Ishikawa (cell line): Measurements from ENCODE around the gene NAA40.

Experiments used
- CEBPB ChIP-seq: IDR thresholded peaks from 2 replicates; pipeline ENCODE4 v1.6.1; 2012
- CREB1 ChIP-seq: IDR thresholded peaks from 2 replicates; pipeline ENCODE4 v1.6.1; 2012; ENCODE audit warnings: low read depth
- EGR1 ChIP-seq: IDR thresholded peaks from 2 replicates; pipeline ENCODE4 v1.6.1; 2012
- EP300 ChIP-seq: IDR thresholded peaks from 2 replicates; pipeline ENCODE4 v1.6.1; 2012; ENCODE audit warnings: borderline replicate concordance
- FOXM1 ChIP-seq: IDR thresholded peaks from 2 replicates; pipeline ENCODE4 v1.6.1; 2012; ENCODE audit warnings: low read depth, borderline replicate concordance
- NFIC ChIP-seq: IDR thresholded peaks from 2 replicates; pipeline ENCODE4 v1.6.1; 2012
- RAD21 ChIP-seq: IDR thresholded peaks from 2 replicates; pipeline ENCODE4 v1.6.1; 2012; ENCODE audit warnings: low read depth
- TAF1 ChIP-seq: IDR thresholded peaks from 2 replicates; pipeline ENCODE4 v1.6.1; 2012; ENCODE audit warnings: low read depth, mild to moderate bottlenecking
- TCF12 ChIP-seq: IDR thresholded peaks from 2 replicates; pipeline ENCODE4 v1.6.1; 2012; ENCODE audit warnings: low read depth
- TEAD4 ChIP-seq: IDR thresholded peaks from 2 replicates; pipeline ENCODE4 v1.6.1; 2012
- YY1 ChIP-seq: IDR thresholded peaks from 2 replicates; pipeline ENCODE4 v1.6.1; 2012; ENCODE audit warnings: low read depth
- ZBTB7A ChIP-seq: IDR thresholded peaks from 2 replicates; pipeline ENCODE4 v1.6.1; 2012; ENCODE audit warnings: low read depth
- TF ChIP-seq, protein P1 (sequence below): IDR thresholded peaks from 2 replicates; pipeline ENCODE4 v1.6.1; 2012
- TF ChIP-seq, protein P2 (sequence below): IDR thresholded peaks from 2 replicates; pipeline ENCODE4 v1.6.1; 2012; ENCODE audit warnings: low read depth, mild to moderate bottlenecking
- TF ChIP-seq, protein P3 (sequence below): IDR thresholded peaks from 2 replicates; pipeline ENCODE4 v1.6.1; 2012

Gene NAA40

GRCh38 chr11:63939397-63939891 is 642 bp downstream of the NAA40 start:
- TF ChIP-seq EGR1 = no peak
- TF ChIP-seq TCF12 = no peak
- 0 out of 2 replicates have a peak, but pooled peaks have one; percentile 8 for TF ChIP-seq ZBTB7A
- TF ChIP-seq, protein P1, sequence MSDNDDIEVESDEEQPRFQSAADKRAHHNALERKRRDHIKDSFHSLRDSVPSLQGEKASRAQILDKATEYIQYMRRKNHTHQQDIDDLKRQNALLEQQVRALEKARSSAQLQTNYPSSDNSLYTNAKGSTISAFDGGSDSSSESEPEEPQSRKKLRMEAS = no peak

DNA sequence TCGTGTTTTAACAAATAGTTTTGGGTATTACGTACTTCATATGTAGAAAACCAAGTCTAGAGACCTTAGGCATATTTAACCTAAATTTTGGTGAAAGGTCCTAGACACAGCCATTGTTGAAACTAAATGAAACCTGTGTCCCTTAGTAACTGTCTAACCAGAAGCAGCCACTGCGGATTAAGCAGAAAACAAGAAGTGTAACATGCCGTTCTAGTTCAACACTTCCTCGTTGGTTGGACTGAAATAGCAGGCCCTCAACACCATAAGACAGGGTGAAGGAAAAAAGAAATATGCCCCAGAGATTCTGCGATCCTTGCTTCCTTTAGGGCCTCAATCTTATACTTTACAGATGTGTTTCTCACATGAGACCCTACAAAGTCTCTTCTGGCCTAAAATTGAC is 2.0 kb downstream of the NAA40 start:
- TF ChIP-seq NFIC (no peak), EP300 (no peak), FOXM1 (no peak), TAF1 (no peak), TEAD4 (no peak), CEBPB (no peak), YY1 (no peak), TCF12 (no peak), EGR1 (no peak), CREB1 (no peak), ZBTB7A (no peak), RAD21 (no peak)
- TF ChIP-seq, protein P1 = no peak
- TF ChIP-seq, protein P2, sequence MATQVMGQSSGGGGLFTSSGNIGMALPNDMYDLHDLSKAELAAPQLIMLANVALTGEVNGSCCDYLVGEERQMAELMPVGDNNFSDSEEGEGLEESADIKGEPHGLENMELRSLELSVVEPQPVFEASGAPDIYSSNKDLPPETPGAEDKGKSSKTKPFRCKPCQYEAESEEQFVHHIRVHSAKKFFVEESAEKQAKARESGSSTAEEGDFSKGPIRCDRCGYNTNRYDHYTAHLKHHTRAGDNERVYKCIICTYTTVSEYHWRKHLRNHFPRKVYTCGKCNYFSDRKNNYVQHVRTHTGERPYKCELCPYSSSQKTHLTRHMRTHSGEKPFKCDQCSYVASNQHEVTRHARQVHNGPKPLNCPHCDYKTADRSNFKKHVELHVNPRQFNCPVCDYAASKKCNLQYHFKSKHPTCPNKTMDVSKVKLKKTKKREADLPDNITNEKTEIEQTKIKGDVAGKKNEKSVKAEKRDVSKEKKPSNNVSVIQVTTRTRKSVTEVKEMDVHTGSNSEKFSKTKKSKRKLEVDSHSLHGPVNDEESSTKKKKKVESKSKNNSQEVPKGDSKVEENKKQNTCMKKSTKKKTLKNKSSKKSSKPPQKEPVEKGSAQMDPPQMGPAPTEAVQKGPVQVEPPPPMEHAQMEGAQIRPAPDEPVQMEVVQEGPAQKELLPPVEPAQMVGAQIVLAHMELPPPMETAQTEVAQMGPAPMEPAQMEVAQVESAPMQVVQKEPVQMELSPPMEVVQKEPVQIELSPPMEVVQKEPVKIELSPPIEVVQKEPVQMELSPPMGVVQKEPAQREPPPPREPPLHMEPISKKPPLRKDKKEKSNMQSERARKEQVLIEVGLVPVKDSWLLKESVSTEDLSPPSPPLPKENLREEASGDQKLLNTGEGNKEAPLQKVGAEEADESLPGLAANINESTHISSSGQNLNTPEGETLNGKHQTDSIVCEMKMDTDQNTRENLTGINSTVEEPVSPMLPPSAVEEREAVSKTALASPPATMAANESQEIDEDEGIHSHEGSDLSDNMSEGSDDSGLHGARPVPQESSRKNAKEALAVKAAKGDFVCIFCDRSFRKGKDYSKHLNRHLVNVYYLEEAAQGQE = no peak
- TF ChIP-seq, protein P3, sequence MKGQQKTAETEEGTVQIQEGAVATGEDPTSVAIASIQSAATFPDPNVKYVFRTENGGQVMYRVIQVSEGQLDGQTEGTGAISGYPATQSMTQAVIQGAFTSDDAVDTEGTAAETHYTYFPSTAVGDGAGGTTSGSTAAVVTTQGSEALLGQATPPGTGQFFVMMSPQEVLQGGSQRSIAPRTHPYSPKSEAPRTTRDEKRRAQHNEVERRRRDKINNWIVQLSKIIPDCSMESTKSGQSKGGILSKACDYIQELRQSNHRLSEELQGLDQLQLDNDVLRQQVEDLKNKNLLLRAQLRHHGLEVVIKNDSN = no peak

GRCh38 chr11:63941901-63942300 is 3.1 kb downstream of the NAA40 start:
- TF ChIP-seq ZBTB7A (no peak), FOXM1 (no peak)

GRCh38 chr11:63942803-63943202 is 4.0 kb downstream of the NAA40 start:
- TF ChIP-seq ZBTB7A = no peak
- TF ChIP-seq EP300 = no peak
- TF ChIP-seq, protein P2 = no peak
- TF ChIP-seq EGR1 = no peak
- no peak for TF ChIP-seq TAF1
- TF ChIP-seq, protein P3 = no peak
- no peak for TF ChIP-seq TCF12
- no peak for TF ChIP-seq NFIC
- TF ChIP-seq, protein P1 = no peak
- no peak for TF ChIP-seq CREB1
- TF ChIP-seq CEBPB = no peak
- TF ChIP-seq FOXM1 = no peak
- TF ChIP-seq RAD21 = no peak
- TF ChIP-seq TEAD4 = no peak

GRCh38 chr11:63944987-63945386 is 6.2 kb downstream of the NAA40 start:
- TF ChIP-seq, protein P2 = no peak
- TF ChIP-seq EP300 (no peak), EGR1 (no peak), RAD21 (no peak), TCF12 (no peak), TEAD4 (no peak), YY1 (no peak)
- TF ChIP-seq, protein P3 = no peak
